ENCODE data around the gene NFX1.
A peak's percentile ranks its signal among the peaks of the same experiment; 100 is the strongest.
"Not testable (repeated sequence)": the region's sequence is repeated elsewhere in the genome, so short reads cannot be mapped to it uniquely, and the experiment has no call there.

The NFX1 gene

GRCh38 chr9:33392591-33393021 is 102.3 kb downstream of the NFX1 start:
- DNase-seq = not testable (repeated sequence)

DNA sequence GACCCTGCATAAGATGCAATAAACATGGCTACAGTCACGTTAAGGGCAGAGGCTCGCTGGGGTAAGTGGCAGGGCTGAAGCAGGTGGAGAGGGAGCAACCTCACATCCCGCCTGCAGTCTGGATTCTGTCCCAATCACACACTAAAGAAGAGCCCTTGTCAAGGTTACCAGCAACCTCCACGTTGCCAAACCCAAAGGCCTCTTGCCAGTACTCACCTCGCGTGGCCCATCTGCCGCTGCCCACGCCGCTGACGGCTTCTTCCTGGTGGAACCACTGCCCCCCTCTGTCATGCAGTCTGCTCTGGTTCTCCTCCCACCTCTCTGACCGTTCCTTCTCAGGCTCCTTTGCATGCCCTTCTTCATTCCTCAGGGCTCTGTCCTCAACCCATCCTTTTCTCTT is 103.3 kb downstream of the NFX1 start:
- DNase-seq = no peak

DNA sequence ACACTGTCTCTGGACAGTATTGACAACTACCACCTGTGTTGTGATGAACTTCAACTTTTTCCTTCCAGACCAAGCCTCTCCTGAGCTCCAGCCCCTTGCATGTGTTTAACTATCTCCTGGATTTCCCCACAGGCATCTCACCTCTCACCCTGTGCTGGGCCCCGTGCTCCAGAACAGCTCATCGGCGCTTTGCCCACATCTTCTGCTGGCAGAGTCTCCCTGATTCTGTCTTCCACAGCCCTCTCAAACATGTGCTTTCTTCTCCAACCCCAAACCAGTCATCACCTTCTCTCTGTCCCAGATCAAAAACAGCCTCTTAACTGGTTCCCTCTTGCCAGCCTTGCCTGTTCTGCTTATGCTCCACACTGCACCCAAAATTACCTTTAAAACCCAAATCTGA is 103.7 kb downstream of the NFX1 start:
- DNase-seq = not testable (repeated sequence)

DNA sequence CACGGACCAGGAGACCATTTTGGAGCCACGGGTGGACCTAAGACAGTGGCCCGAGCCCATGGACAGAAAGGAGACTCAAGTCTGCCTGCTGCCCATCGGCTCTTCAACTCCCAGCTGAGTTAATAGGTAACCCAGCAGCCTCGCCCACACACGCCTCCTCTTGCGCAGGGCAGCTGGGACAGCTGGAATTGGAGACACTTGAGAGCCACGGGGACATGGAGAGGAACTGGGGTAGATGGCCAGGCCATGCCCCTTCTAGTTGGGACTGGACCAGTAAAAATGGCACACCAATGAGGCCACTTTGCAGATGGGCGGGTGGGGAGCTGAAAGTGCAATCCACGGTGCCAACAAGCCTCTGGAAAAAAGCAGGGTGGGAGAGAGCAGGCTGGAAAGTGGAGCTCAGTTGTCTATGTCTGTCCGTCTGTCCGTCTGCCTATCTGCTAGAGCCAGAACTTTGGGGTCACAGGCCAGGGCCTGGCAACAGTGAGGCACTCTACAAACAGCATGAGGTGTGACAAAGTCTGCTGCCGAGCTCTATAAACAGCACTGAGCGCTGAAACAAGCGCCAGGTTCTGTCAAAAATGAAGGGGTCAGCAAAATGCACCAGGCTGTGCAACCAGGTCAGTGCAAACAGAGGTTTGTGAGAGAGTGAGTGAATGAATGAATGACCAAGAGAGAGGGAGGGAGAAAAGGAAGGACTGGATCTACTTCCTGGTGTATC is 105.0 kb downstream of the NFX1 start:
- not testable (repeated sequence) for DNase-seq

DNA sequence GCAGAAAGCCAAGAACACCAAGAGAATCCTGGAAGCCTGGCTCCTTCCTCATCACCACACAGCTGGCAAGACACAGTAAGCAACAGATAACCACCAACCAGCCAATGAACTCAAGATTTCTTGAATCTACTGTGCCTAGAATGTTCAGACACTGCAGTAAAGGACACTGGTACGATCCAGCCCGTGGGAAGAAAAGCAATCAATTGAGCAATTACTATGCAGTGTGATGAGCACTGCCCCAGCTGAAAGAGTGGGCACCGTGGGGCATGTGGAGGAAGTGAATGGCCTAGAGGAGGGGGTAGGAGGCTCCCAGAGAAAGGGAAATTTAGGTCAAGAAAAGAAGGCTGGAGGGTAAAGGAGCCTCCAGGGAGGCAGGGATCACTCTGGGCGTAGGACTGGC is 107.5 kb downstream of the NFX1 start:
- not testable (repeated sequence) for DNase-seq

DNA sequence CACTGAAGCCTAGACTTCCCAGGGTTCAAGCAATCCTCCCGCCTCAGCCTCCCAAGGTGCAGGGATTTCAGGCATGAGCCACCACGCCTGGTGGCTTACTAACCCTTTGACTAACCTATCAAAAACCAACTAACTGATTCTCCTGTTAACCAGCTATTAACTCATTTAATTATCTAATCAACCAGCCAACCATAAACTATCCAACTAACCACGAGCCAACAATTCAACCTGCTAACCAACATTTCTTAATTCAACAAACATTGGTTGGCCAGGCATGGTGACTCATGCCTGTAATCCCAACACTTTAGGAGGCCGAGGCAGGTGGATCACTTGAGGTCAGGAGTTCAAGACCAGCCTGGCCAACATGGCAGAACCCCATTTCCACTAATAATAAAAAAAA is 108.7 kb downstream of the NFX1 start:
- not testable (repeated sequence) for DNase-seq

DNA sequence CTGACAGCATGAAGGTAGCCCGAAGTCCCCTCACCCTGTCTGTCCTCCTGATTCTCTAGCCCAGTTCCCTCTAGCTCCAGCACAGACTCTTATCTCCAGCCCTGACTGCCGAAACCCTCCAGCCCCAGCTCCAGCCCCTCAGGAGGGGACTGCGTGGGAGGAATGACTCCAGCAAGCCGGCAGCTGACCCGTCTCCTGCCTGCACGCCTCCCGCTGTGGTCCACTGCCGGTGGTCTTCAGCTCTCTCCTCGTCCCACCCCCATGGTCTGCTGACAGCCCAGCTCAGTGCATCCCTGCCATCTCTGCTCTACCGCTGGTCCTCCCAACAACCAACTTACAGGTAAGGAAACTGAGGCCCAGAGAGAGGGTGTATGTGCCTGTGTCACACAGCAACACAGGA is 111.5 kb downstream of the NFX1 start:
- DNase-seq = not testable (repeated sequence)

DNA sequence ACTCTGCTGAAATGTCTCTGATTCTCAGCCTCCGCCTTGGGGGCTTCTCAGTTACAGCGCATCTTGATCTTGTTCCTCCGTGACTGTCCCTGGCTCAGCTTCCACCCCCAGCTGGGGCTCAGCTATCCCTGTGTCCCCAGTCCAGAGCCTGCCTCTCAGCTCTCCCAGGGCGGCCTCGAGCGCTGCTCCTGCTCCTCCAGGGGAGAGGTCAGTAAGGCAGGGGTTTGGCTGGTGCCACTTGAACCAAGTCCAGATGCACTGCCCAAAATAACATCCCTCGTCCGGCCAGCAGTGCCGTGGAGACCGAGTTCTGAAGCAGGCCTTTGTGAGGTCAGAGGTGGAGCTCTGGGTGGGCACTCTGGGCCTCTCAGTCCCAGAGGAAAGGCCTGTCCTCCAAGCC is 112.1 kb downstream of the NFX1 start, which contains the start of gene AQP7:
Gene AQP7 (minus strand): TSS at position 198 of the 400 bp plus-strand sequence. CDS start 1,306 bp downstream, outside the sequence.
- not testable (repeated sequence) for DNase-seq

DNA sequence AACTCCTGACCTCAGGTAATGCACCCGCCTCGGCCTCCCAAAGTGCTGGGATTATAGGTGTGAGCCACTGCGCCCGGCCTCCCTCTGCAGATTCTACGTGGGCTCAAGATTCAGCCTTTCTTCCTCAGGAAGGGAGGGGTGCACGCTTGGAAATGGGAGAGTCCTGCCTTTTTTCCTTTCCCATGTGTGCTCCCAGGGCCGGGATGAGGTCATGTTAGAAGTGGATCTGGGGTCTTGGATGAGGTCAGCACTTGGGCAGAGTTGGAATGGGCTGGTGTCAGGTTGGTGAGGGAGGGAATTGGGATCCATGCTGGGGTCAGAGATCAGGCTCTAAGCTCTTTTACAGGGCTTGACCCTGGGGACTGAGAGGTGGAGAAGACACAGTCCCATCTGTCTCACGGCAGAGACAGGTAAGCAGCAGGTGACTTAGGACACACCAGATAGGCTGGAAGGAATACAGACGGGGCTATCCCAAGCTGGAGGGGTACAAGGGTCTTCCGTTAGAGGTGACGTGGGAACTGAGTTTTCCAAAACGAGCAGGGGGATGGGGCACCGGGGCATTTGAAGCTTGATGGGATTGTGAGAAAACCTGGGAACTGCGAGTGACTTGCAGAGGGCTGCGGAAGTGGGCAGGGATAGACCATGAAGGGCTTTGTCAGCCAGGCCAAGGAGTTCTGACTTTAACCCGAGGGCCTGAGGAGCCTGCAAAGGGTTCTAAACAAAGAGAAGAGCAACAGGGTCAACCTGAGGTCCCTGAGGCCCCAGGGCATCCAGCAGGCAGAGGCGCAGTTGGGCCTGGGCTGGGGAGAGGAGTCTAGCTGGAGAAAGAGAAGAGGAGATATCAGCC is 113.8 kb downstream of the NFX1 start:
- DNase-seq = no peak

DNA sequence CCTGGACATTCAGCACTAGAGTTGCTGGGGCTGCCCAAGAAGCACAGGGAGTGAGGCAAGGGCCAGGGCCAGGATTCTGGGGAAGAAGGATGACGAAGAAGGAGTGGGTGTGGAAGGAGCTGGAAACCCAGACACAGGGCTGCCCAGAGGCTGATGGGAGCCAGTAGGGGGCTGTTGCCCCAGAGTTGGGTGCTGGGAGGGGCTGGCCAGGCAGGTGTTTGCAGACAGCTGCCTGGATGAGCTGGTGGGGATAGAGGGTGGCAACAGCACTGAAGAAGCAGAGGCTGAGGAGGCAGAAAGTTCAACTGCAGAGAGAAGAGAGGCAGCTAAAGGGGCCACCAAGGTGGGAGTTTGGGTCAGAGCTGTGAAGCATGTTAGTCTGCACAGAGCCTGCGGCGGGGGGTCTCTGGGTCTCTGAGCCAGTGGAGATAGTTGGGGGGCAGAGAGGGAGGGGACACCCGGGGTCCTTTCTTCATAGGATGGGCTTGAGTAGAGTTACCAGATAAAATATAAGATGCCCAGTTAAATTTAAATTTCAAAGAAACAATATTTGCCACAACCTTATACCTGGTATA is 114.6 kb downstream of the NFX1 start:
- peak in 1 of 2 experiments; percentile 21 for DNase-seq

- DNase-seq = no peak
Observed at GRCh38 chr9:33407061-33407460, 116.7 kb downstream of the NFX1 start.

DNA sequence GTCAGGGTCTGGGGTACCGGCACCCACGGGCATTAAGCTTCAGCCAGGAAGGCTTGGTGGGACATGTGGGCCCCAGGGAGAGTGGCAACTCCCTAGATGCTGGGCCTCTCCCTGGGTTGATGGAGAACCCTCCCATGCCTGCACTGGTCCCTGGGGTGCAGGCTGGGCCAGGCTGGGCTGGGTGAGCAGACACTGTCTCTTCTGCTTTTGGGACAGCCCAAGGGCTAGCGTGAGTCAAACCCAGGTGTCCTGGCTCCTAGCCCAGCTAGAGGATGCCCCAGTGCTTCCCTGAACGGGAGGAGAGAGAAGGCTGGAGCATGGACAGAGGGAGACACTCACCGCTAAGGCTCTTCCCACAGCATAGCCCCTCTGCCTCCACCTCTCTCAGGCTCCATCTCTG is 117.8 kb downstream of the NFX1 start:
- DNase-seq = no peak

GRCh38 chr9:33414268-33414667 is 124.0 kb downstream of the NFX1 start:
- no peak for DNase-seq

DNA sequence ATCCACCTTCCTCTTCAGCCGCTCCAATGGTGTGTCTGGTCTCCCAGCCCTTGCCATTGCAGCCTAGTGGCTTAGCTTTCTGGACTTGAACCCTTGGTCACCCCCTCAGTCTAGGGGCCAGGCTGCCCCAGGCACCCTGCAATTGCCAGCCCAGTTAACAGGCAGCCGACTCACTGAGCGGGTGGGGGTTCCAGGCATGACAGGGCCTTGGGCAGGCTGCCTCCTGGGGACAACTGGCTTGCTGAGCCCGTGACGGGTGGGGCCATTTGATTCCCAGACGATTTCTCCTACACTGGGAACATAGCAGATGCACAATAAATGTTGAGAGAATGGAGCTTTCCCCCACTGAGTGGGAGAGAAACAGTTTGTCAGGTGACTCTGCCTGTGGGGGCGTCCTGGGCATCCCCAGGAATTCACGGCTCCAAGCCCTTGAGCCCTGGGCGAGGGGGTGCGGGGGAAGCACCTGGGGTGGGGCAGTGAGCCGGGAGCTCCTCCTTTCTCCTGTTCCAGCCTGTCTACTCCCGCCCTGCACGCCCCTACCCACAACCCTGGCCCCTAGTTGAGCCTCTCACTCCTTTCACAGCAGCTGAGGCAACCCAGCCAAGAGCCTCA is 124.7 kb downstream of the NFX1 start:
- DNase-seq = no peak

GRCh38 chr9:33415501-33416038 is 125.3 kb downstream of the NFX1 start:
- DNase-seq = peak in 1 of 2 experiments; percentile 15

DNA sequence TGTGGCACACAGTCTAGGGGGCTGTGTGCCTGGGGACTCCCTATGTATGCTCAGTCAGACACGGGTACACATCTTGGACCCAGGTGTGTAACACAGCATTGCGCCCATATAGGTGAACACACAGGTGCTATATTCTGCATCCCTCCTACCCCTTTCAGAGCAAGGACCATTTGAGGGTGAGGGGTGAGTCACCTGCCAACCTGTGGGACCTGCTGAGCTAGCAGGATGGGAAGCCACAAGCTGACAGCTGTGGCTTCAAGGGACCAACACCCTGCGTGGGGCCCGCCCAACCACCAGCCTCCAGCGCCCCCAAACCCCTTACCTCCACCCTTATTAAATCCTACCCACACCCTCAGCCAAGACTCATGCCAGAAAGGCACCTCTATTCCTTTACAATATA is 126.7 kb downstream of the NFX1 start:
- DNase-seq = no peak

DNA sequence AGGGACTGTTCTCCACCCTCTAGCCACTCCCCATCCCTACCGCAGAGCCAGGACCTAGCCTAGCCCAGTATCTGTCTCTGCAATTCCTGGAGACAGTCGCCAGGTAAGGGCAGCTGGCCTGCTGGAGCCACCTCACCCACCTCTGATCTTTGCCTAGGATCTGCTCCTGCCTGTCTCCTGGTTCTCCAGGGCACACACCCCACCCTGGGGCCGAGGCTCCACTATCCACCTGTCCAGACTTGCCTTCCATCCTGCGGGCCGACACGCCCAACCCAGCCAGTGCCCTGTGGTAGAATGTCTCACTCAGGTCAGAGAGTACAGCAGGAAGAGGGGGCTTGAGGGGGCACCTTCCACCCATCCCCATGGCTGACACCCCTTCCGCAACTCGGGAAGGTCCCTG is 127.8 kb downstream of the NFX1 start:
- DNase-seq = no peak

- no peak for DNase-seq
Observed at GRCh38 chr9:33419708-33420303, 129.5 kb downstream of the NFX1 start.
